ENCODE results near the gene MROH9. TPM values are rescaled to one million over a fixed set of nuclear protein-coding genes. Genes with fewer than 3 reads are reported as not detected.
"Not testable (repeated sequence)": the region's sequence is repeated elsewhere in the genome, so short reads cannot be mapped to it uniquely, and the experiment has no call there.

MROH9 gene
- polyA plus RNA-seq (ENCODE audit: insufficient read length in 4 of 4): not detected

- no peak for DNase-seq (ENCODE audit: low read depth in 4 of 4, low spot score in 3 of 4)
Measured at GRCh38 chr1:170935231-170935630, at the start of gene MROH9. Gene MROH9, plus strand, starts transcription at chr1:170935534. Its CDS starts 10,023 bp downstream, at chr1:170945557.

GRCh38 chr1:170885551-170885950 is 49.8 kb upstream of the MROH9 start:
- no peak for DNase-seq (ENCODE audit: low read depth in 4 of 4, low spot score in 3 of 4)

- no peak for DNase-seq (ENCODE audit: low read depth in 4 of 4, low spot score in 3 of 4)
Measured at GRCh38 chr1:170886460-170886859, 48.9 kb upstream of the MROH9 start.

GRCh38 chr1:170887726-170888125 is 47.6 kb upstream of the MROH9 start:
- DNase-seq (ENCODE audit: low read depth in 4 of 4, low spot score in 3 of 4): no peak

GRCh38 chr1:170891872-170892271 is 43.5 kb upstream of the MROH9 start:
- no peak for DNase-seq (ENCODE audit: low read depth in 4 of 4, low spot score in 3 of 4)

GRCh38 chr1:170893655-170894297 is 41.6 kb upstream of the MROH9 start:
- no peak for DNase-seq (ENCODE audit: low read depth in 4 of 4, low spot score in 3 of 4)

GRCh38 chr1:170903961-170904360 is 31.4 kb upstream of the MROH9 start:
- no peak for DNase-seq (ENCODE audit: low read depth in 4 of 4, low spot score in 3 of 4)

GRCh38 chr1:170908942-170909341 is 26.4 kb upstream of the MROH9 start:
- DNase-seq (ENCODE audit: low read depth in 4 of 4, low spot score in 3 of 4): no peak

- no peak for DNase-seq (ENCODE audit: low read depth in 4 of 4, low spot score in 3 of 4)
Measured at GRCh38 chr1:170910273-170910672, 25.1 kb upstream of the MROH9 start.

- no peak for DNase-seq (ENCODE audit: low read depth in 4 of 4, low spot score in 3 of 4)
Measured at GRCh38 chr1:170917373-170917772, 18.0 kb upstream of the MROH9 start.

GRCh38 chr1:170924656-170925055 is 10.7 kb upstream of the MROH9 start:
- DNase-seq (ENCODE audit: low read depth in 4 of 4, low spot score in 3 of 4): not testable (repeated sequence)

- DNase-seq (ENCODE audit: low read depth in 4 of 4, low spot score in 3 of 4): no peak
Measured at GRCh38 chr1:170927955-170928840, 7.1 kb upstream of the MROH9 start.

GRCh38 chr1:170929412-170929834 is 5.9 kb upstream of the MROH9 start:
- DNase-seq (ENCODE audit: low read depth in 4 of 4, low spot score in 3 of 4): no peak

- peak; percentile 14 to 22 (median 18) for DNase-seq (ENCODE audit: low read depth in 4 of 4, low spot score in 3 of 4)
Measured at GRCh38 chr1:170929835-170930554, 5.3 kb upstream of the MROH9 start.

- DNase-seq (ENCODE audit: low read depth in 4 of 4, low spot score in 3 of 4): no peak
Measured at GRCh38 chr1:170931650-170932049, 3.7 kb upstream of the MROH9 start.

- DNase-seq (ENCODE audit: low read depth in 4 of 4, low spot score in 3 of 4): no peak
Measured at GRCh38 chr1:170932236-170932635, 3.1 kb upstream of the MROH9 start.

- DNase-seq (ENCODE audit: low read depth in 4 of 4, low spot score in 3 of 4): no peak
Measured at GRCh38 chr1:170938281-170938680, 2.9 kb downstream of the MROH9 start.

GRCh38 chr1:170939476-170939875 is 4.1 kb downstream of the MROH9 start:
- no peak for DNase-seq (ENCODE audit: low read depth in 4 of 4, low spot score in 3 of 4)

GRCh38 chr1:170951744-170952143 is 16.4 kb downstream of the MROH9 start:
- not testable (repeated sequence) for DNase-seq (ENCODE audit: low read depth in 4 of 4, low spot score in 3 of 4)

GRCh38 chr1:170959385-170959784 is 24.1 kb downstream of the MROH9 start:
- no peak for DNase-seq (ENCODE audit: low read depth in 4 of 4, low spot score in 3 of 4)

GRCh38 chr1:170964506-170964905 is 29.2 kb downstream of the MROH9 start:
- DNase-seq (ENCODE audit: low read depth in 4 of 4, low spot score in 3 of 4): no peak

Data from right renal pelvis (tissue), 4 donors.